ENCODE measurements around the gene UBXN2A. TPM values are rescaled to one million over a fixed set of nuclear protein-coding genes. Genes with fewer than 3 reads are reported as not detected.

The UBXN2A gene, protein sequence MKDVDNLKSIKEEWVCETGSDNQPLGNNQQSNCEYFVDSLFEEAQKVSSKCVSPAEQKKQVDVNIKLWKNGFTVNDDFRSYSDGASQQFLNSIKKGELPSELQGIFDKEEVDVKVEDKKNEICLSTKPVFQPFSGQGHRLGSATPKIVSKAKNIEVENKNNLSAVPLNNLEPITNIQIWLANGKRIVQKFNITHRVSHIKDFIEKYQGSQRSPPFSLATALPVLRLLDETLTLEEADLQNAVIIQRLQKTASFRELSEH
- total RNA-seq = 18.5 TPM
- long read RNA-seq, full-length matches to known transcripts = 42 of 69 reads
- long read RNA-seq, partial matches to known transcripts = 1 of 69 reads
- long read RNA-seq, other reads (novel, unspliced or antisense) = 26 of 69 reads

- ATAC-seq (ENCODE audit: poor library complexity) (peak; percentile 95), DNase-seq (peak; percentile 88)
- intact Hi-C loops (cut with DNase I) = no loop called here
Observed at GRCh38 chr2:23939987-23940717, at the start of gene UBXN2A. TSS of gene UBXN2A (plus strand) at chr2:23940463. CDS start at chr2:23958315, 17,852 bp downstream.

- intact Hi-C loops (cut with DNase I) = no loop called here
- DNase-seq = no peak
- ATAC-seq (ENCODE audit: poor library complexity) = no peak
Observed at GRCh38 chr2:23900133-23900532, 40.1 kb upstream of the UBXN2A start.

GRCh38 chr2:23900541-23901322 is 39.5 kb upstream of the UBXN2A start:
- intact Hi-C loops (cut with DNase I) = no loop called here
- ATAC-seq (ENCODE audit: poor library complexity) (peak; percentile 43), DNase-seq (no peak)

DNA sequence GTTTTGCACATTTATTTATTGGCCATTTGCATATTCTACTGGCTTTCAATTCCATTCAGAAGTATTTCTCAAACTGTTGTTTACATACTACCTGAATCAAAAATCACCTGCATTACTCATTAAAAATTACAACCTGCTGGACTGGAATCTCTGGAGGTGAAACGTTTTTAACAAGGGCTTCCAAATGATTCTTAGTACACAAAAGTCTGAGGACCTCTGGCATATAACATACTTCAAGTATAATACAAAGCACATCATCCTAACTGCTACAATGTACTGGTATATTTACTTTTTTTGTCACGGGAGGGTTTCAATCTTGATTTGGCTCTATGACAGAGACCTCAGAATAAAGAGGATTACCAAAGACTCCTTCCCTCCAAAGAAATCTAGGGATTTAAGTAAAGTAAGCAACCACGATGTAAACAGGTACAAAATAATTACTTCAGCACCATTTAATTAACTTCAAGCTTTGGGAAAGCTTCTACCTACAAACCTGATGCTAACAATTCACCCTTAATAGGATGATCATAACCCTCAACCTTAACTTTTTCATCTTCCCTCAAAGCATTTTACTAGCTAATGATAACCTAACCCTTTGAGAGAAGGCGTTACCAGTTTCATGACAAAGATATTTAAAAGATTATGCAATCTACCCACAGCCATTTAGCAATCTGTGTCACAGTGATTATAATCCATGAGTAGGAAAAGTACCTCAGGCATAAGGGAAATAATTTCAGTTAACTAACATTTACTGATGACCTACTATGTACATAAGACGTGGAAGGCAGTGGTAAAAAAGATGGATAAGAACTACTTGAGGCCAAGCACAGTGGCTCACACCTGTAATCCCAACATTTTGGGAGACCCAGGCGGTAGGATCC is 38.1 kb upstream of the UBXN2A start:
- no peak for ATAC-seq (ENCODE audit: poor library complexity)
- intact Hi-C loops (cut with DNase I) = no loop called here
- DNase-seq = no peak

GRCh38 chr2:23903034-23903433 is 37.2 kb upstream of the UBXN2A start:
- DNase-seq (no peak), ATAC-seq (ENCODE audit: poor library complexity) (no peak)
- intact Hi-C loops (cut with DNase I) = no loop called here

- DNase-seq (no peak), ATAC-seq (ENCODE audit: poor library complexity) (no peak)
- intact Hi-C loops (cut with DNase I) = no loop called here
Observed at GRCh38 chr2:23904215-23904614, 36.0 kb upstream of the UBXN2A start.

GRCh38 chr2:23904692-23905091 is 35.6 kb upstream of the UBXN2A start:
- DNase-seq (no peak), ATAC-seq (ENCODE audit: poor library complexity) (peak; percentile 34)
- intact Hi-C loops (cut with DNase I) = no loop called here

DNA sequence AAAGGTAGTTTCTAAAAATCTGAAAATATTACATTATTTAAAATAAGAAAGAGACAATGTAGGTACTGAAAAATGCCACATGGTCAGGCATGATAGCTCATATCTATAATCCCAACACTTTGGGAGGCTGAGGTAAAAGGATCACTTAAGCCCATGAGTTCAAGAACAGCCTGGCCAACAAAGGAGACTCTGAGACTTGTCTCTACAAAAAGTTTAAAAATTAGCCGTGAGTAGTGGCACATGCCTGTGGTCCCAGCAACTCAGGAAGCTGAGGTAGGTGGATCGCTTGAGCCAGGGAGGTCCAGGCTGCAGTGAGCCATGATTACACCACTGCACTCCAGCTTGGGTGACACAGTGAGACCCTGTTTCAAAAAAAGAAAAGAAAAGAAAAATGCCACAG is 35.1 kb upstream of the UBXN2A start:
- ATAC-seq (ENCODE audit: poor library complexity) (no peak), DNase-seq (no peak)
- intact Hi-C loops (cut with DNase I) = no loop called here

- intact Hi-C loops (cut with DNase I) = no loop called here
- ATAC-seq (ENCODE audit: poor library complexity) (no peak), DNase-seq (no peak)
Observed at GRCh38 chr2:23912054-23912453, 28.2 kb upstream of the UBXN2A start.

DNA sequence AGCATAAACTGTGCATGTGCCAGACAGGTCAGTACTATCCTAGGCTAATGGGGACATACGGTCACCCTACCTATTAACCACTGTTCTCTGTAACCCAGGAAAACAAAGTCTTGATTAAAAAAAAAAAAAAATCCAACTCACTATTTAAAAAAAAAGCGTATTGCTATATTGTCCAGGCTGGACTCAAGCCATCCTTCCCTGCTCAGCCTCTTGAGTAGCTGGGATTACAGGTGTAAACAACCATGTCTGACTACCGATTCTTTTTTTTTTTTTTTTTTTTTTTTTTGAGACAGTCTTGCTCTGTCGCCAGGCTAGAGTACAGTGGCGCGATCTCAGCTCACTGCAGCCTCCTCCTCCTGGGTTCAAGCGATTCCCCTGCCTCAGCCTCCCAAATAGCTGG is 24.9 kb upstream of the UBXN2A start:
- intact Hi-C loops (cut with DNase I) = no loop called here
- no peak for DNase-seq
- no peak for ATAC-seq (ENCODE audit: poor library complexity)

DNA sequence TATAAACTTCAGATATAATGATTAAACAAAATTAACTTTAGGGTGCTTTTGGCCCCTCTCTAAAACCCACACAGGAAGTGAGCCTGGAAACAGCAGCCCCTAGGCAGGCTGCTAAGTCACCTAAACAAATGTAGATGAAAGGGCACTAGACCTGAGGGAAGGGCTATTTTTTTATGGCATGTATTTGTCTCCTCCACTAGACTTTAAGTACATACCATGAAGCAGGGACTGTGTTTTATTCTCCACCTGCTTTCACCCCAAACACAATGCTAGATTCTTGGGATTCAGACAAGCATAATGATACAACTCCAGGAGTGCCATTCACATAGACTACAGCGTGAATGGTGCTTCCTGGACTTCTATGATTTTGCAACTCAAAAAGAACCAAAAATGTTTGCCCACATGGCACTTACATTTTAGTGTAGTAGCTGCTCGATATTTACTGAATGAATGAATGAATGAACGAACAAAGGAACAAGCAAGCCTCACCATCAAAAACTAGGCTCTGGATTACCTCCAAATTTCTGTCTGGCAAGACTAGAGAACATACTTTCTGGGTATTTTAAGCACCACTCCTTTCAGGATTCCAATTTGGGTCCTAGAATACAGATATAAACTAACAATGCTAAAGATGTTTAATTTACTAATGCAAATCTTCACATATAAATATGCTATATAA is 23.4 kb upstream of the UBXN2A start:
- intact Hi-C loops (cut with DNase I) = no loop called here
- ATAC-seq (ENCODE audit: poor library complexity) (peak; percentile 41), DNase-seq (no peak)

GRCh38 chr2:23918837-23919489 is 21.3 kb upstream of the UBXN2A start:
- no peak for DNase-seq
- intact Hi-C loops (cut with DNase I) = no loop called here

DNA sequence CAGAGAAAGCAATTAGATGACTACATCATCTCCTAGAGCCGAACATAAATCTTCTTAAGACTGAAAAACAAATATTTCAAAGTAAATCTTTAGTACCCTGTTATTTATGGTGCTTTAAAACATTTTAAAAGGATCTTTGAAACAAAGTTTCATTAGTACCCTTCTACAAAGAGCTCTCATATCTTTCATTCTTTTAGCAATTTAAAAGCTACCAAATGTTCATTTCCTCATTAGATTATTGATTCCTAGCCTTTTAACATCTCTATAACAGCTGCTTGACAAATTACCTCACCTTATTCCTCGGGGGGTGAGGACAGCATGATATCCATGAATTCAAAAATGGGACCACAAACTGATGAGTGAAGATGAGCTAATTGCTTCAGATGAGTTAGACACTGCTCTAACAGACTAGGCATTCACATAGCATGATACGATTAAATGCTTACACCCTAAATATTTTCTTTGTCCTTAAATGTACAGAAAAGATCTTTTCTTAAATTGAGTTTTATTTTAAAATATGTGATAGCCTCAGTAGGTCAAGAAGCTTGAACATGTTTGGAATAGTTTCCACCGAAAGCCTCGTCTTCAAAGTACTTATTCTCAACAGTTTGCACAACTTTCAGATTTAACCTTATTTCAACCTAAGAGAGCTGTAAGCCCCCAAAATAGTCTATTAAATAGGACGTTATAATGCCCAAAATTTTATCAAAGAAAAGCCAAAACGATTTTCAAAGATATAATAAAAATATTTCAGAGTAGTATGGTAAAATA is 15.5 kb upstream of the UBXN2A start:
- DNase-seq = no peak
- intact Hi-C loops (cut with DNase I) = loop anchor here (5.0 kb wide), 1 partner anchor 153 kb away; the partner anchor contains the start of gene SF3B6

More at GRCh38 chr2:23918837-23919489, 21.3 kb upstream of the UBXN2A start:
- ATAC-seq (ENCODE audit: poor library complexity) = no peak

GRCh38 chr2:23925702-23926289 is 14.5 kb upstream of the UBXN2A start:
- DNase-seq = peak; percentile 49
- intact Hi-C loops (cut with DNase I) = loop anchor here (5.0 kb wide), 1 partner anchor 152 kb away; the partner anchor contains the start of gene SF3B6
- ATAC-seq (ENCODE audit: poor library complexity) = peak; percentile 58

More for the DNA sequence above, 15.5 kb upstream of the UBXN2A start:
- no peak for ATAC-seq (ENCODE audit: poor library complexity)

DNA sequence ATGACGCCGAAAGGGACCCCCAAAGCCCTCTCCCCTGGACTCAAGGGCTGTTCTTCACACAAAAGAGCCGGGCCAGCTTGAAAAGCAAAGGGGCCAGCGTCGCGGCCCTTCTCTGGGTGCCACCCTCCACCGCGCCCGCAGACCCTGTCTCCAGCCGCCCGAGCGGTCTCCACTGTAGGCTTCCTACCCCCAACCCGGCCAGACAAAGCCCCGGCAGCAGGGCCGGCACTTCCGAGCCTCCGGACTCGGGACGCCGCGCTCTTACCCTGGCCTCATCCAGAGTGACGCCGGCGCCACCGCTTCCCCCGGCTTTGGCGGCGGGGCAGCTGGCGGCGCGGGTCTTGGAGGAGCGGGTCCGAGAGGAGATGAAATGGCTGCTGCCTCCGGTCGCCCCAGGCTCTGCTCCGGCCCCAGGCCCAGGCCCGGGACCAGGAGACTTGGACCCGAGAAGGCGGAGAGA is 13.9 kb upstream of the UBXN2A start:
- peak; percentile 67 for DNase-seq
- intact Hi-C loops (cut with DNase I) = loop anchor here (5.0 kb wide), 1 partner anchor 151 kb away; the partner anchor contains the start of gene SF3B6

More for the DNA sequence above, 13.9 kb upstream of the UBXN2A start:
- ATAC-seq (ENCODE audit: poor library complexity) = peak; percentile 51

All from Right ventricle myocardium superior (tissue), 1 donor.